ENCODE measurements around the gene ADGRV1.

ADGRV1 gene

DNA sequence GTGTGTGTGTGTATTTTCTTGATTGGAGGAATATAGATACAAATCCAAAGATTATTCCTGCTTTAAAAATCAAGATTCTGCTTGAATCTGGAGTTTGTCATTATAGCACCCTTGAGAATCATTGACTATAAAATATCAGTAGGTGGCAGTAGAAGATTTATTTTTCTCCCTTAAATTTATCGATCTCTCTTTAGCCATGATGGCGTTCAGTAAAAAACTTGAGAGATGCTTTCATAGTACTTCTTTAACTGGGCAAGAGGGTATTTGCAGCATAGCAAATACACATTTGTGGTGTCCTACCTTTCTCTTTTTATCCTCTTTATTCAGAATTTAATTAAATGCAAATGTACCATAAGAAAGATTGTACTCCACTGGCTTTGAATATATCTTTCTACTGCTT lies 307.7 kb downstream of the ADGRV1 start:
- H3K4me3 ChIP-seq (ENCODE audit: low read length, poor library complexity, severe bottlenecking): peak overlapping the region; percentile 44
- no peaks in the 10 kb centered on the region for H3K79me2 ChIP-seq (ENCODE audit: insufficient read depth, low read length)
- no peaks in the 10 kb centered on the region for H3K4me1 ChIP-seq (ENCODE audit: insufficient read depth, low read length, poor library complexity, severe bottlenecking)
- no peaks in the 10 kb centered on the region for H3K9me2 ChIP-seq (replicated peaks; ENCODE audit: low read depth, low read length)
- H4K20me1 ChIP-seq (ENCODE audit: insufficient read depth, low read length, poor library complexity, severe bottlenecking): no peaks in the 10 kb centered on the region
- TF ChIP-seq EZH2phosphoT487 (IDR thresholded peaks at IDR 0.05; ENCODE audit: borderline replicate concordance): no peak
- TF ChIP-seq, protein P1, sequence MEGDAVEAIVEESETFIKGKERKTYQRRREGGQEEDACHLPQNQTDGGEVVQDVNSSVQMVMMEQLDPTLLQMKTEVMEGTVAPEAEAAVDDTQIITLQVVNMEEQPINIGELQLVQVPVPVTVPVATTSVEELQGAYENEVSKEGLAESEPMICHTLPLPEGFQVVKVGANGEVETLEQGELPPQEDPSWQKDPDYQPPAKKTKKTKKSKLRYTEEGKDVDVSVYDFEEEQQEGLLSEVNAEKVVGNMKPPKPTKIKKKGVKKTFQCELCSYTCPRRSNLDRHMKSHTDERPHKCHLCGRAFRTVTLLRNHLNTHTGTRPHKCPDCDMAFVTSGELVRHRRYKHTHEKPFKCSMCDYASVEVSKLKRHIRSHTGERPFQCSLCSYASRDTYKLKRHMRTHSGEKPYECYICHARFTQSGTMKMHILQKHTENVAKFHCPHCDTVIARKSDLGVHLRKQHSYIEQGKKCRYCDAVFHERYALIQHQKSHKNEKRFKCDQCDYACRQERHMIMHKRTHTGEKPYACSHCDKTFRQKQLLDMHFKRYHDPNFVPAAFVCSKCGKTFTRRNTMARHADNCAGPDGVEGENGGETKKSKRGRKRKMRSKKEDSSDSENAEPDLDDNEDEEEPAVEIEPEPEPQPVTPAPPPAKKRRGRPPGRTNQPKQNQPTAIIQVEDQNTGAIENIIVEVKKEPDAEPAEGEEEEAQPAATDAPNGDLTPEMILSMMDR (conservative IDR thresholded peaks at IDR 0.05; ENCODE audit: low read length): peak; percentile 49
- H3K9ac ChIP-seq (ENCODE audit: low read depth, low read length, poor library complexity, severe bottlenecking): no peak overlapping the region
- H3K4me2 ChIP-seq (ENCODE audit: low read depth, low read length, poor library complexity, severe bottlenecking): peak overlapping the region; percentile 11
- no peaks in the 10 kb centered on the region for H3K9me3 ChIP-seq (ENCODE audit: insufficient read depth, low read depth, low read length)
- H3K27me3 ChIP-seq (ENCODE audit: insufficient read depth, low read length, poor library complexity, severe bottlenecking): no peaks in the 10 kb centered on the region
- no peaks in the 10 kb centered on the region for H3K36me3 ChIP-seq (ENCODE audit: insufficient read depth, low read length)
- H2AFZ ChIP-seq (ENCODE audit: low read length): 0 out of 2 replicates have a peak overlapping the region, but pooled peaks have one; percentile 28
- H3F3A ChIP-seq (ENCODE audit: low read depth): no peaks in the 10 kb centered on the region

GRCh38 chr5:90866915-90867731 lies 308.5 kb downstream of the ADGRV1 start:
- no peaks in the 10 kb centered on the region for H3K9me3 ChIP-seq (ENCODE audit: insufficient read depth, low read depth, low read length)
- H3K36me3 ChIP-seq (ENCODE audit: insufficient read depth, low read length): no peaks in the 10 kb centered on the region
- H3F3A ChIP-seq (ENCODE audit: low read depth): no peaks in the 10 kb centered on the region
- no peaks in the 10 kb centered on the region for H3K4me1 ChIP-seq (ENCODE audit: insufficient read depth, low read length, poor library complexity, severe bottlenecking)
- TF ChIP-seq, protein P1 (conservative IDR thresholded peaks at IDR 0.05; ENCODE audit: low read length): no peak
- no peak for TF ChIP-seq EZH2phosphoT487 (IDR thresholded peaks at IDR 0.05; ENCODE audit: borderline replicate concordance)
- H4K20me1 ChIP-seq (ENCODE audit: insufficient read depth, low read length, poor library complexity, severe bottlenecking): no peaks in the 10 kb centered on the region
- no peak overlapping the region for H2AFZ ChIP-seq (ENCODE audit: low read length)
- no peaks in the 10 kb centered on the region for H3K9me2 ChIP-seq (replicated peaks; ENCODE audit: low read depth, low read length)
- no peak overlapping the region for H3K9ac ChIP-seq (ENCODE audit: low read depth, low read length, poor library complexity, severe bottlenecking)
- H3K27me3 ChIP-seq (ENCODE audit: insufficient read depth, low read length, poor library complexity, severe bottlenecking): no peaks in the 10 kb centered on the region
- H3K79me2 ChIP-seq (ENCODE audit: insufficient read depth, low read length): no peaks in the 10 kb centered on the region
- no peak overlapping the region for H3K4me2 ChIP-seq (ENCODE audit: low read depth, low read length, poor library complexity, severe bottlenecking)
- H3K4me3 ChIP-seq (ENCODE audit: low read length, poor library complexity, severe bottlenecking): no peak overlapping the region

GRCh38 chr5:90868799-90869198 lies 310.2 kb downstream of the ADGRV1 start:
- H3K79me2 ChIP-seq (ENCODE audit: insufficient read depth, low read length): no peaks in the 10 kb centered on the region
- H4K20me1 ChIP-seq (ENCODE audit: insufficient read depth, low read length, poor library complexity, severe bottlenecking): no peaks in the 10 kb centered on the region
- no peaks in the 10 kb centered on the region for H3K9me2 ChIP-seq (replicated peaks; ENCODE audit: low read depth, low read length)
- no peak overlapping the region for H2AFZ ChIP-seq (ENCODE audit: low read length)
- H3K36me3 ChIP-seq (ENCODE audit: insufficient read depth, low read length): no peaks in the 10 kb centered on the region
- H3K4me3 ChIP-seq (ENCODE audit: low read length, poor library complexity, severe bottlenecking): no peak overlapping the region
- H3K9me3 ChIP-seq (ENCODE audit: insufficient read depth, low read depth, low read length): no peaks in the 10 kb centered on the region
- H3K27me3 ChIP-seq (ENCODE audit: insufficient read depth, low read length, poor library complexity, severe bottlenecking): no peaks in the 10 kb centered on the region
- H3K4me1 ChIP-seq (ENCODE audit: insufficient read depth, low read length, poor library complexity, severe bottlenecking): peaks cover 3% of the 10 kb centered on the region
- TF ChIP-seq, protein P1 (conservative IDR thresholded peaks at IDR 0.05; ENCODE audit: low read length): no peak
- no peak for TF ChIP-seq EZH2phosphoT487 (IDR thresholded peaks at IDR 0.05; ENCODE audit: borderline replicate concordance)
- no peaks in the 10 kb centered on the region for H3F3A ChIP-seq (ENCODE audit: low read depth)
- no peak overlapping the region for H3K9ac ChIP-seq (ENCODE audit: low read depth, low read length, poor library complexity, severe bottlenecking)
- no peak overlapping the region for H3K4me2 ChIP-seq (ENCODE audit: low read depth, low read length, poor library complexity, severe bottlenecking)

Data from Loucy (cell line).